ENCODE data around the gene CCDC34.

The CCDC34 gene

GRCh38 chr11:27315836-27316235 is 47.2 kb downstream of the CCDC34 start:
- DNase-seq, result no peak

DNA sequence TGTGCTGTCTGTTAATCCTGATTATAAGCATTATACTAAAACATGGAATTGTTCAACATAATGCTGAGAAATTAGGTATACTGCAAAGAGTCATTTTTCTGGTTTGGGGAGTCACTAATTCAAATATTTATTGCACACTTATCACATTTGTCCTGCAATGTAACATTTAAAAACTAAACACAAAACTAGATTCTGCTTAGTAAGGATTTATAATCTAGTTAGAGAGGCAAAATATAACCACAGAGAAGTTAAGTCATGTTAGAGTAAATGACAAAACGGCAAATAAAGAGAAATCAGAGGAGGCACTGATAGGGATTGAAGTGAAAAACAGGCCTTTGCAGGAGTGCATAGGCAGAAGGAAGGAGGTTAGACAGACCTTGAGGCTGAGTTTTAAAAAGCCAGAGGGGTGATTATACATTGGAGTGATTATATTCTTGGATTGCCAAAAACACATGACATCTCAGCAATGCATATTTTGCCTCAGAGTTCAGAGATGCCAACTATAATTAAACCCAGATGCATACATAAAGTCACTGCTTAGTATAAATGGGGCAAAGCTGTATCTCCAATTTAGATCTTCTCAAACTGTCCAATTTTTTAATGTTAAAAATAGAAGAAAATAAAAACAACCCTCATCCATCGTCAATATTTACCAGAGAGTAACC is 49.7 kb downstream of the CCDC34 start:
- DNase-seq, result no peak

DNA sequence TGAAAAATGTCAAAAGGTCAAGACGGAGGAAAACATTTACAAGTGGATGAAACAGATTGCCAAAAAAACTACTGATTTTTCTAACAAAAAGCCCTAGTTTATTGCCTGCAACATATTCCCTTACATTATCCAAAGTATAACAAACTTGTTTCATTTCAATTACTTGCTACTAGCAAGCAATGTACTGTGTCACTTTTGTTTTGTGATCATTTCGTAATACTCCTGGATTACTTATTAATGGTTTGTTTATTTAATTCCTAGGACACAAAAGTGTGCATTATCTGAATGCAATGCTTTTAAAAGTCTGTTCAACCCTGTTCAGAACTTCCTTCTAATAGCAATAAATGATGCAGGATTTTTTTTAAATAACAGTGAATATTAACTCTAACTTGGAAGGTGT is 50.9 kb downstream of the CCDC34 start:
- DNase-seq, result no peak

- DNase-seq, result no peak
These were observed 52.3 kb downstream of the CCDC34 start for GRCh38 chr11:27310707-27311106.

DNA sequence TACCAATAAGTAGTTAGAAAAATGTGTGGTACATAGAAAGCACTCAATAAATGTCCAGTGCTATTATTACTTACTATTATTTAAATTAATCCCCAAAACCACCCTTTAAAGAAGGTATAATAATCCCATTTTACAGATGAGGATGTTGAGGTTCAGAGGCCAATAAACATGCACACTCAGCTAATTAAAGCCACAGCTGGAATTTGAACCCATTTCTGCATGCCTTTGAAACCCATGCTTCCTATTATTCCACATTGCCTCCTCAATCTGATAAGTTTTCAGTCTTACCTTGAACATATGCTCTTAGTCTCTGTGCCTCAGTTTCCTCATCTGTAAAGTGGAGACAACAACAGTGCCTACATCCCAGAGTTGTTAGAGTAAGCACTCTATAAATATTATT is 52.8 kb downstream of the CCDC34 start:
- no peak for DNase-seq

DNA sequence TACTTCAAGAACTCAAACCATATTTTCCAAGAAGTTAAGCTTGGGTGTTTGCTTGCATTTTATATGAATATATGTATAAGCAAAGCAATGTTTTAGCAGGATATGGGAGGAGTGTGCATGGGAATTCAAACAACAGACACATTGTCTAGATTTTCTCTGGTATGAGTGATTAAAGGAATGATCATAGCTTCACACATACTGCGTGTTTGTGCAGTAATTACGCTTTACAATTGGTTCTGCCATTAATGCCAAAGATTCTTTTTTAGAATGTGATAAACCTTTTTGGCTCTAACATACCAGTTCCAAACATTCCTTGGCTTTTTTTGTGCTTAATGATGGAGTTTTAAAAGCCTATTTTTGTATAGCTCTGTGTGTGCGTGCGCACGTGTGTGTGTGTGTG is 54.0 kb downstream of the CCDC34 start:
- no peak for DNase-seq

DNA sequence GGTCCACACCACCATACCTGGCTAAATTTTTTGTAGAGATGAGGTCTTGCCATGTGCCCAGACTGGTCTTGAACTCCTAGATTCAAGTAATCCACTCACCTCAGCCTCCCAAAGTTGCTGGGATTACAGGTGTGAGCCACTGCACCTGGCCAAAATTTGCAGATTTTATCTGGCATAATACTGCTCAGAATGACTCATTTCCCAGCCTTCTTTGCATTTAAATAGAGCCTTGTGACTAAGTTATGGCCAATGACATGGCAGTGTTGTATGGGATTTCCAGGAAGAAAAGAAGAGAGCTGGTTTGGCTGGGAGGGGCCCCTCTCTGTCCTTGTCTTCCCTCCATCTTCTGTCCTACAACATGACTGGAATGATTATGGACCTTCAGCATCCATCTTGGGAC is 55.8 kb downstream of the CCDC34 start:
- no peak for DNase-seq

DNA sequence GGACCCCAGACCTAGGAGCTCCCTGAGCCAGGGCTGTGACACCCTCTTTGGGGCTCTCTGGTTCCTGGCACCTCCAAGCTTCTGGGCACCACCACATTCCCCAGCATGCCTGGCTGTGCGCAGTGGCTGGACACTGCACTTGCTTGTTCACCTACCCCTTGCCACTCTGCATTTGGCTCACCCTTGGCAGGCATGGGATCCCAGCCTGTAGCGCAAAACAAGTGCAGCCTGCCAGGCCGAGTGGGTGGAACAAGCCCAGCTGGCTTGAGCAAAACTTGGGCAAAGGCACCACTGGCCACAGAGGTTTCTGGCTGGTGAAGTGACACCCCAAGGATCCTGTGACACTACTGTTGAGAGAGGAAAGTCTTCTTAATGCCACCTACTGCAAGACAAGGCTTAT is 57.3 kb downstream of the CCDC34 start:
- no peak for DNase-seq

DNA sequence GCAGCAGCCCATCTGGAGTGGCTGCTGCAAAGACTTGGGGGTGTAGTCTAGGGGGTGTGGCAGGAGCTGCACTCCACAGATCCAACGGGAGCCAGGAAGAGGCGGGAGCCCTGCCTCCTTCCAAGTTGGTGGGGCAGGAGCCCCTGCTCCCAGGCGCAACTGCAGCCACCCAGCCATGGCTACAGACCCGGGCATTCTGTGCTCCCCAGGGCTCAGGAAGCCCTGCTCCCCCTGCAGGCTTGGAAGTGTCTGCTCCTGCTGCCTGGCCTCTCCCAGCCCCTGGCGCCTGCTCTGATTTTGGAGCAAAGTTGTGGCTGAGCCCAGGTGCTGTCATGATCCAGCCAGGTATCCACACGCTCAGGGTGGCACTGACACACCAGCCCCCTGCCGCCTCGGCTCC is 58.5 kb downstream of the CCDC34 start:
- no peak for DNase-seq

DNA sequence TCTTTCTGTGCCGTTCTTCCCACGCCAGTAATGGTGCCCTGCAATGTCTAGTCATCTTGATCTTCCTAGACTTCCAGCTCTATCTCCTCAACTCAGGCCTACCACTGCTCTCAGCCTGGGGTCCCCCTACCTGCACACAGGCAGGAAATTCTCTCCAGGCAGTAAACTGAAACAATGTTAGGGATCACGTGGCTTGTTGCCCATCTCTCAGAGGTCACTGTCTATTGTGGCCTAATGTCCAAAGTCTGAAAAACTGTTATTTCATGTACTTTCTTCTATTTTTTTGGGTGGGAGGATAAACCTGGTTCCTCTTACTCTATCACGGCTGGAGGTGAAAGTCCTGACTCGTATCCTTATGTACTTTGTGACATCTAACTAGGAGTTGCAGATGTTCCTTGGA is 59.1 kb downstream of the CCDC34 start:
- no peak for DNase-seq

- DNase-seq, result no peak
These were observed 62.0 kb downstream of the CCDC34 start for GRCh38 chr11:27300974-27301373.

GRCh38 chr11:27297616-27298015 is 65.4 kb downstream of the CCDC34 start:
- no peak for DNase-seq

GRCh38 chr11:27296497-27296896 is 66.5 kb downstream of the CCDC34 start:
- DNase-seq, result no peak

- DNase-seq, result no peak
These were observed 67.1 kb downstream of the CCDC34 start for GRCh38 chr11:27295928-27296327.

- DNase-seq, result no peak
These were observed 68.4 kb downstream of the CCDC34 start for GRCh38 chr11:27294654-27295053.

DNA sequence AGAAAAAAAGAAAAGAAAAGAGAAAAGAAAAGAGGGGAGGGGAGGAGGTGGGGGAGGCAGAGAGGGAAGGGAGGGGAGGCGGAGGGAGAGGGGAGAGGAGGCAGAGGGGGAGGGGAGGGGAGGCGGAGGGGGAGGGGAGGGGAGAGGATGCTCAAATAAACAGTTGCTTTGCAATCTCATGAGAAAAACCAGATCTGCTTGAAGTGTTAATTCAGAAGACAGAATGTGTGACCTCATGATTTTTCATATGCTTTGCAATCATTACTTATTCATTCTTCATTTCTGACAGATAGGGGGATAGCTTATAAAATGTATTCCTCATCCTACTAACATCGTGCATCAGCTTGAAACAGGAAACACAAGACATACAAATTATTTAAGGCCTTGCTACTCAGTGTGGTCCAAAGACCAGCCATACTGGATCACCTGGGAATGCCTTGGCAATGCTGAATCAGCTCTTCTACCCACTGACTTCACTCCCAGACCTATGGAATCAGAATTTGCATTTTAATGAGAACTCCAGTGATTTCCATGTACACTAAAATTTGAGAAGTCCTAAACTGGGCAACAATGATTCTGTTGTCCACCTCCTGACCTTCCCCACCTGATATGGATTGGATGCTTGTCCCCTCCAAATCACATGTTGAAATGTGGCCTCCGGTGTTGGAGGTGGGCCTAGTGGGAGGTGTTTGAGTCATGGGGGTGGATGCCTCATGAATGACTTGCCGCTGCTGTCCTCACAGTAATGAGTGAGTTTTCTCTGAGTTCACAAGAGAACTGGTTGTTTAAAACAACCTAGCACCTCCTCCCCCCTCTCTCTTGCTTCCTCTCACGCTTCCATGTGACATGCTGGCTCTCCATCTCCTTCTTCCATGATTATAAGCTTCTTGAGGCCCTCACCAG is 69.2 kb downstream of the CCDC34 start:
- DNase-seq, result no peak

DNA sequence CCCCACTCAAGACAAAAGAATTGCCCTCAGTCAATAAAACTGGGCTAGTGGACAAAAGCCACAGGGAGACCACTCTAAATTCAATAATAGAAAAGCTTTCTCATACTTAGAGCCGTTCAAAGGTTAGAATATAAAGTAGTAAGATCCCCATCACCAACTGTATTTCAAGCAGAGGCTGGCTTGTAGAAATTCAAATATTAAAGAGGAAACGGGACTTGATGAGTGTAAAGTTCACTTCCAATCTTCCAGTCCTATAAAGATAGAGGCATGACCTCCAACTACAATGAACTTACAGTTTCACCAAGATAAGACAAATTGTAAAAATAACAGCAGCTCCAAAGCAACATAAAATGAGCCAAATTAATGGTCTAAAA is 70.4 kb downstream of the CCDC34 start:
- no peak for DNase-seq

DNA sequence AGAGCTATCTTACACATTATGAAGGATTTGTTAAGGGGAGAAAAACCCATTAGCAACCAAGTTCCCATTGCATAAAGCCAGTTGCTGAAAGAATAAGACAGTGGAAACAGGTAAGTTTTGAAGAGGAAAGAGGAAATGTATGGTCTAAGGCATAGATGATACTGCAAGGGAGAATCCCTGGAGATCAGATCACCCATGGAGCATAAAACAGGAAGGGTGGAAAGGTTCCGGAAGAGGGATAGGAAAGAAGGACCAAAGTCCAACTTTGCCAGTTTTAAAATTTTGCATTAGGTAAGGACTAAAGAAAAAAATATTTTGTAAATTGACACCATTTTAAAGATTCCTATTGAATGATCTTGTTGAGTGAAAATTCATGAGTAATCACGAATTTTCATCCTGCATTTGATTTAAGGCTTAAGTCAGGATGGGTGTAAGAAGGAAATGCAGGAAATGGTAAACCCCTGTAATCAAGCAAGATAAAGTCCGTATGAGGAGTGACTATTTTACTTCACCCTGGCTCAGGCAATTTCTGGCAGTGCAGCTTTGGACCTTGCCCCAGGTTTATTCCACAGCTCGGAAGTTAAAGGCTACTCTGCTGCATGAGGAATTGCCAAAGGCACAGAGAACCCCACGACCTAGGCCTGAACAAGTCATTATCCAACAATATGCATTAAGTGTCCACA is 70.9 kb downstream of the CCDC34 start:
- no peak for DNase-seq

DNA sequence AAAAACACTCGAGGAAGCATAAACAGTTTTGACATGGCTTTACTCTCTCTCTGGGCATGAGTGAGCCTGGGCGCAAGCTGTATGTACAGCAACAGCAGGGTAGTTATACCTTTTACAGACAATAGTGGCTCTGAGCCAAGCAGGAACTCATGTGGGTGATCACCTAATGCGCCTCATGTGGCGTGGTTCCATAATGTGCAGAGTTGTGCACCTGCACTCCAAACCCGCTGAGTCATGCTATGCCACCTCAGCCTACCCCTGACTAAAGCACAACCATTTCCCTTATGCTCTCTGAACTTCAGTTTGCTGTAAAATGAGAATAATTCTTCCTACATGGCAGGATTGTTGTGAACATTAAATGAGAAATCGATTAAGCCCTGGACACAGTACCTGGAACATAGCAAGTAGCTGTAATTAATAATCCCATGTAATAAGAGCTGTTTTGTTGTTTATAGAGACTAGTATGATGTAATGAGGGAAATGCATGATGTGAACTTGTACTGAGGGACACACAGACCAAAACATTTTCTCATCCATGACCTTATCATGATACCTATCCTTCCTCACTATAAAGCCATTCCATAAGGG is 71.6 kb downstream of the CCDC34 start:
- no peak for DNase-seq

GRCh38 chr11:27290261-27291050 is 72.6 kb downstream of the CCDC34 start:
- no peak for DNase-seq

All from NK-92 treated with Interleukin-12 subunit alpha and Interleukin-12 subunit beta, amount 100 ng/mL, for 24 hours (cell line).